ENCODE measurements around the gene CXCL16.

The CXCL16 gene

DNA sequence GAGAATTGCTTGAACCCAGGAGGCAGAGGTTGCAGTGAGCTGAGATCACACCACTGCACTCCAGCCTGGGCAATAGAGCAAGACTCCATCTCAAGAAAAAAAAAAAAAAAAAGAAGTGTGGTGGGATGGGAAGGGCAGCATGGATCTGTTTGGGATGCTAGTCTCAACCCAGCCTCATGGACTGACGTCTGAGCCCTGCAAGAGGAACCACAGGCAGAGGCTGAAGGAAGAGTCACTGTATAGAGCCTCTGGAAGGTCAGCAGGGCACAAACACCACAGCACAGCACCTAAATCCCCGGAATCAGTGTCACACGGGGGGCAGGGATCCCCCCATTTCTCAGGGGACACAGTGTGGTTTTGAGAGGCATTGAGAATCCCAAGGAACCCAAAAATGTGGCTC, 10.9 kb upstream of the CXCL16 start:
- DNase-seq = no peak

DNA sequence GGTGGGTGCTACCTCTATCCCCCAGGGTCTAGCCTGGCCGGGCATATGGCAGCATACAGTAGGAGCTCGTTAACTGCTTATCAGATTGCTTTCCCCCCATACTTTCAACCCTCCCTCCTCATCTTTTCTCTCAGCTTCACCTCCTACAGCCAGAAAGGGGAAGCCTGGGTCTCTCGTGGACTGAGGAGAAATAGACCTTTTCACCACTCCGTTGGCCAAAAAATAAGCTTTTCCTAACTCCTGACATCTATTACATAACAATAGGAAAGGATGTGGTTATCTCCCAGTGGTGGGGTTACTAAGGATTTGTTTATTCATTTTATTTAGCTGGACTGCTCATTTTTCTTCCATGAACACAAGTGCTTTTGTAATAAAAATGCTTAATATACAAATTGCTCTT, 9.0 kb upstream of the CXCL16 start:
- no peak for DNase-seq

DNA sequence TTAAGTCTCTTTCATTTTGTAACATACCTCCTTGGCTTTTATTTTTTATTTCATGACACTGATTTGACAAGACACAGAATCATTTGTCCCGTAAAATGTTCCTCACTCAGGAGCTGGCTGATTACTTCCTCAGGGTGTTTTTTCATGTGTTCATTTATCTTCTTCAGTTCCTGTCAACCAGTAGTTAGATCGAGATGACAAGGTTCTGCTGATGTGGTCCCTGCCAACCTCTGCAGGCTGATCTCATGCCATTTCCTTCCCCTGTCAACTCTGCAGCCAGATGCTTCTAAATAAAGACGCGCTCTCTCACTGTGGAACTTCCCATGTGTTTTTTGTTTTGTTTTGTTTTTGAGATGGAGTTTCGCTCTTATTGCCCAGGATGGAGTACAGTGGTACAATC, 8.1 kb upstream of the CXCL16 start:
- DNase-seq = no peak

DNA sequence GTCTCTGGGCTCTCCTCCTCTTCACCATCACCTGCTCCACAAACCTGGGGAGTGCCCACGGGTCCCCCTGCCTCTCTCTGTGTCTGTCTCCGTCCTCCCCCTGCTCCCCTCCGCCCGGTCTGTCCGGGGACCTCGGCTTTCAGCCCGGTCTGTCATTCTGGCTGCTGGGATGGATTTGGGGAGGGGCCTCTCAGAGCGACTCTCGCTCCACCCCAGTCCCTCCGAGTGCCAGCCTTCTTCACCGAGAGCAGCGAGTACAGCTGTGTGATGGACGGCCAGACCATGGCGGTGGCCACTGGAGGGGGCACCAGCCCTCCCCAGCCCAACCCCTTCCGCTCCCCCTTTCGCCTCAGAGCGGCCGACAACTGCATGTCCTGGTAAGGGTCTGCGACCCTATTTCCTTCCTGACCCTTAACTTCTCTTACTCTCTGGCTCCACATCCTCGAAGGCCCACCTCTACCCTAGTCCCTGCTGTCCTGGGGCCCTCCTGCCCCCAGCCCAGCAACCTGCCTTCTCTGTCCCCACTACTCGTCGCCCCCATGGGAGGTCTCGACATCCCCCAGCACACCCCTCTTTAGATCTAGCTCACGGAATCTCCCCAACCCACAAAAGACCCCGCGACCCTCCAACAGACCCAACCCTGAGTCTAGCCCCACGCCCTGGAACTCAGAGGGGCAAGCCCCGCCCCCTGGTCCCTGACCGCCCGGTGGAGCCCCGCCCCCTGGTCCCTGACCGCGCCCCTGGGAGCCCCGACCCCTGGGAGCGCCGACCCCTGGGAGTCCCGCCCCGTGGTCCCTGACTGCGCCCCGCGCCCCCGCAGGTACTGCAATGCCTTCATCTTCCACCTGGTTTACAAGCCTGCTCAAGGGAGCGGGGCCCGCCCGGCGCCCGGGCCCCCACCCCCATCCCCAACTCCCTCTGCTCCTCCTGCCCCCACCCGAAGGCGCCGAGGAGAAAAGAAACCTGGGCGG, 5.6 kb upstream of the CXCL16 start:
- no peak for DNase-seq

DNA sequence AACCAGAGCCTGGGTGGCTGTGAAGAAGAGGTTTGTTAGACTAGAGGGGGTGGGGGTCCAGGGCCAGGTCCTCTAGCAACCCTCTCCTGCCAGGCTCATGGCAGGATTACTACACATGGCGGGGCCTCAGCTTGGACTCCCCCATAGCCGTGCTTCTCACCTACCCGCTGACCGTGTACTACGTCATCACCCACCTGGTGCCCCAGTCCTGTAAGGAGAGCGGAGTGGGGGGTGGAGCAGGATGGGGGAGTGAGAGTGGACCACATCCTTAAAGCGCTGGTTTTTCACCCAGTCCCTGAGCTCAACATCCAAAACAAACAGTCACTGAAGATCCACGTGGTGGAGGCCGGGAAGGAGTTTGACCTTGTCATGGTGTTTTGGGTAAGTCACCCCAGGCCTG, 4.2 kb upstream of the CXCL16 start:
- DNase-seq = no peak

DNA sequence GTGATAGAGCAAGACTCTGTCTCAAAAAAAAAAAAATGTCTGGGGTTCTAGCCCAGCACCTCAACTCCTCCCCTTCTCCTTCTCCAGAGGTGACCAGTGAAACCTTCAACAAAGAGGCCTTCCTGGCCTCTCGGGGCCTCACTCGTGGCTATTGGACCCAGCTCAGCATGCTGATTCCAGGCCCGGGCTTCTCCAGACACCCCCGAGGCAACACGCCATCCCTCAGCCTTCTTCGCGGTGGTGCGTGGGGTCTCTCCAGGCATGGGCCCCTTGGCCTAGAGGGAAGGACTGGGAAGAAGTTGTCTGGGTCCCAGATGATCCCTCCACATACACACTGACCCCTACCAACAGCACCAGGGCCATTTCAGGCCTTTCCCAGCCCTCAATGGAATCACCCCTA, 3.5 kb upstream of the CXCL16 start:
- no peak for DNase-seq

DNA sequence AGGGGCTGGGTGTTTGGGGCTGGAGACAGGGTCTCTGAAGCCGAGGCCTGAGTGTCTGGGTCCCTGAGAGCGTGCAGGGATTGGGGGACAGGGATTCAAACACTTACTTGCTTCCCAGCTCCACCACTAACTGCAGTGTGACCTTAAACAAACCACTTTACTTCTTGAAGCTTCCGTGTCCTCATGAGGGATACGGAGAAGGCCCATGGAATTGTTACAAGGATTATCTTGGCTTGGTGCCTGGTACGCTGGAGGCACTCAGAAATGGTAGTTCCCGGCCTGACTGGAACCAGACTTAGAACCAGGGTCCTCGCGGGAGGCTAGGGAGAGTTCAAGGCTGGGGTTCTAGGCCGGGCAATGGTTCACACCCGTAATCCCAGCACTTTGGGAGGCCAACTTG, 2.9 kb upstream of the CXCL16 start:
- DNase-seq = no peak

DNA sequence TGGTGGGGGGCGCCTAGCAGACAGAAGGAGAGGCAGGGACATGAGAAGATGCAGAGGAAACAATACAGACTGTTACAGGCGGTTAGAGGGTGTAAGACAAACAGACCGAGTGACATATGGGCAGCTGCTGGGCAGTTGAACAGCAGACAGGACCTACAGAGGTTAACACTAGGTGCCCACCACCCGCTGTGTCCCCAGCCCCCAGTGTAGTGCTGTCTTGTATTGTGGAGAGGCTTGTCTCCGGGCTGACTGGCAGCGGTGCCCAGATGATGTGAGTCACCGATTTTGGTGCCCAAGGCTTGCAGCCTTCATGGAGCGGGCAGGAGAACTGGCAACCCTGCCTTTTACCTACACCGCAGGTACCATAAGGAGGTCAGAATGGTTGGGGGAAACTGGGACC, 2.4 kb upstream of the CXCL16 start:
- DNase-seq = no peak

DNA sequence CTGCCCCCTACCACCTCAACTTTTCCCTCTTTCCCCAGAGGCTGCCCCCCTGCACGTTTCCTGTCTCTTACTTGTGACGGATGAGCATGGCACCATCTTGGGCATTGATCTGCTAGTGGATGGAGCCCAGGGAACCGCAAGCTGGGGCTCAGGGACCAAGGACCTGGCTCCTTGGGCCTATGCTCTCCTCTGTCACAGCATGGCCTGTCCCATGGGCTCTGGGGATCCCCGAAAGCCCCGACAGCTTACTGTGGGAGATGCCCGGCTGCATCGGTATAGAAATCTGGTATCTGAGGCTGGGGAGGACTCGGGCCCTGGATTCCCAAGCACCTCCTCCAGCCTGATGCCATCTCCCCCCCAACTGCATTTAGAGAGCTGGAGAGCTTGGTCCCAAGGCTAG, 1.8 kb upstream of the CXCL16 start:
- no peak for DNase-seq

DNA sequence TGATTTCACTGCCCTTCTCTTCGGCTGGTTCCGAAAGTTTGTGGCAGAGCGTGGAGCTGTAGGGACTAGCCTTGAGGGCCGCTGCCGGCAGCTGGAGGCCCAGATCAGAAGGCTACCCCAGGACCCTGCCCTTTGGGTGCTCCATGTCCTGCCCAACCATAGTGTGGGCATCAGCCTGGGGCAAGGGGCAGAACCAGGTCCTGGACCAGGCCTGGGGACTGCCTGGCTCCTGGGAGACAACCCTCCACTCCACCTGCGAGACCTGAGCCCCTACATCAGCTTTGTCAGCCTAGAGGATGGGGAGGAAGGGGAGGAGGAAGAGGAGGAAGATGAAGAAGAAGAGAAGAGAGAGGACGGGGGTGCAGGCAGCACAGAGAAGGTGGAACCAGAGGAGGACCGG, 856 bp upstream of the CXCL16 start:
- DNase-seq = no peak

DNA sequence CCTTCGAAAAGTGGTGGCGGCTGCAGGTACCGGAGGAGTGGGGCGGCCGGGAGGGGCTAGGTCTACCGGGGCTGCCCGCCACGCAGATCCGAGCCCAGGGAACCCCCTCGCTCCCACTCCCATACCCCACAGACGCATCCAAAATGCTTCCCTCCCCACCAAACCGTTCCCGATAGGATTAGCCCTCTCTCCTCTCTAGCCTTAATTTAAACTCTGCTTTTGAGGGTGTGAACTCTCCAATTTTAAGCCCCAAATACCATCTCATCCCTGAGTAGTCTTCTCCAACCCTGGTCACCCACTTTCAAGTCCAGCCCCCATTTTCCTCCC, 260 bp upstream of the CXCL16 start:
- DNase-seq = no peak

DNA sequence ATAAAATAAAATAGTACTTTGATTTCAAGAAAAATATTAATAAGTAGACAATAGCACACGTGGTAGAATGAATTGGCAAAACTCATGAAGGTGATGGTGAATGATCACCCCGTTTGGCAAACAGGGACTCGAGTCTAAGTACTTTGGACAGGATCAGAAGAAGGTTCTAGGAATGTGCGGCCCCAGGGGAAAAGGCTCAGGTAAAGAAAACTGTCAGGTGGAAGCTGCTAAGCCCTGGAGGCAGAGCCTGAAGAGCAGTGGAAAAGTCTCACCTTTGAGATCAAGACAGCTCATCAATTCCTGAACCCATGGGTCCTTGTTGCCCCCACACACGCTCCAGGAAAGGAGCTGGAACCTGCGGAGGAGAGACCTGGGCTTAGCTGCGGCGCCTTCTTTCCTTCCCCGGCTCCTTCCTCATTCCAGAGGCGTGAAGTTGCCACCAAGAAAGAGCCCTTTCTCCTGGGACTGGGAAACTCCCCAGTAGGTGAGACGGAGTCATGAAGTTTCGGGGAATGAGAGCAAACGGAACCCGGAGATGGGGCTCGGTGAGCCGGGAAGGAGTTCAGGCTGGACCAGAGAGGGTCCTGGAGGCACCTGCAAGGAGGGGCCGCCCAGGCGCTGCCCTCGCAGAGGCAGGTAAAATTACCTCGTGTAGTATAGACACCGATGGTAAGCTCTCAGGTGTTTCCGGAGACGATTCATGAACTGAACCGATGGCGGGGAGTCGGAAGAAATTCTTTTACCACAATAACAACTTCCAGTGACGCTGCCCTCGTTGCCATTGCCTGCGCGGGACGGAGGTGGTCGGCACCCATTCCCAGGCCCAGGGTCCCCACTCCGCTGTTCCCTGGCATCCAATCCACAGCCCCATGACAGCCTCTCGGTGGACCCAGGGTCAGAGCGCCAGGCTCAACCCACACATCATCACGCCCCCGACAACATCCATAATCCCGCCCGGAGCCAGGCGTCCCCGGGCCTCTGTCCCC, 1.3 kb downstream of the CXCL16 start:
- no peak for DNase-seq

DNA sequence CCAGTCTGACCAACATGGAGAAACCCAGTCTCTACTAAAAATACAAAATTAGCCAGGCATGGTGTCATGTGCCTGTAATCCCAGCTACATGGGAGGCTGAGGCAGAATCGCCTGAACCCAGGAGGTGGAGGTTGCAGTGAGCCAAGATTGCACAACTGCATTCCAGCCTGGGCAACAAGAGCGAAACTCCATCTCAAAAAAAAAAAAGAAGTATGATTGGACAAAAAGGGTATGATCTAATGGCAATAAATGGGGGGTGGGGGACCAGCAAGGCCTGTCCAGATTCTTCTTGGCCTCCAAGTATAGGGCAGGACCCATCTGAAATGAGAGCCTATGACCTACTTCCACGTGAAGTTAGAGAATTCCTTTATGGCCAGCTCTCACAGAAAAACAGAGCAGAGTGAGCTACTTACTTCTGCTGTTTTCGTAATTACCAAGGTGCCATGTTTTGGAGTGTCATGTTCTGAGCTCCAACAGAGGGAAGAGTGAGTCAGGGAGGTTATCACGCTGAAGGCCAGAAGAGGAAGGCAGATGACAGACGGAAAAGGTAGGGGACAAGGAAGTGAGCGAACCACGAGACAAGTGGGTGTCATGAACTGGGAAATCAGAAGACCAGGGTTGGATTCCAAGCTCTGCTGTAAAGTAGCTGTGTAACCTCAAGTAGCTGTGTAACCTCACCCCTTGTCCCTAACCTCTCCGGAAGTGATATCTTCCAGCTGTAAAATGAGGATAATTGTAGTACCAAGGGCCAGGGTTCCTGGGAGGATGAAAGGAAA, 3.7 kb downstream of the CXCL16 start:
- no peak for DNase-seq

DNA sequence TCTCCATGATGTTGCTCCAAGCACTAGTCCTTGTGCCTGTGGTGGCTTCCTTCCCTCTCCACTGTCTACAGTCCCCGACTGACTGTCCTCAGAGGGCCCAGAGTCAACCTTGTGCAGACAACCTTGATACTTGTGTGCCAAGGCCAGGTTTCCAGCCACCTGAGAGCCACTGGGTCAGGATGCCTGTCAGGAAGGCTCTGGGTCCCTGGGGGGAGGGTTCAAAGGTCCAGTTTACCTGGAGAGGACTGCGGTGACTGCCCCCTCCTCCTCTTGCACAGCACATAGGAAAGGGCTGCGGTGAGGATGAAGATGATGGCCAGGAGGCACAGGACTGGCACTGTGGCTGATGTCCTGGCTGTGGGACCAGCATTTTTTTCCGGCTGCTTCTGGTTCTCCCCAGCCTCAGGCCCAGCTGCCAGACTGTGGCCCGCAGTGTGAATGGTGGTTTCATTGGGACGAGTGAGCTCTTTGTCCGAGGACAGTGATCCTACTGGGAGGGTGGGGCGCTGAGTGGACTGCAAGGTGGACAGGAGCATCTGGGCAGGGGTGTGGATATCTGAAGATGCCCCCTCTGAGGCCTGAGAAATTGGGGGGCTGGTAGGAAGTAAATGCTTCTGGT, 4.8 kb downstream of the CXCL16 start:
- no peak for DNase-seq

DNA sequence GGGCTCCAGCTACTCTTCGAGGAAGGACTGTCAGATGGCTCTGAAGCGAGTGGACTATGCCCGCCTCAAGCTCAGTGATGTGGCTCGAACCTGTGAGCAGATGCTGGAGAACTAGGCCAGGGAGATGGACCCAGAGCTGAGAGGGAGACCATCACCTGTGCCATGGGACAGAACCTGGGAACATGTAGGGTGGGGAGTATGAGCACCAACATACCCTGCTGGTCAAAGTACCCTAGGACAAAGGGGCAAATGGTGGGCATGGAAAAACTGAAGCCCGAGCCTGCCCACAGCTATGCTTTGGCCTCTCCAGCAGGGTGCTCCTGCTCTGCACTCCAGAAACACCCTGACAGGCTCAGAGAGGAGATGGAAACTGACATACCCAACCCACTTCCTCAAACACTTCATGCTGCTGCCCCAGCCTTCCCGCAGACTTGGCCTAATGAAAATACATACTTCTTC, 6.6 kb downstream of the CXCL16 start:
- DNase-seq = no peak

DNA sequence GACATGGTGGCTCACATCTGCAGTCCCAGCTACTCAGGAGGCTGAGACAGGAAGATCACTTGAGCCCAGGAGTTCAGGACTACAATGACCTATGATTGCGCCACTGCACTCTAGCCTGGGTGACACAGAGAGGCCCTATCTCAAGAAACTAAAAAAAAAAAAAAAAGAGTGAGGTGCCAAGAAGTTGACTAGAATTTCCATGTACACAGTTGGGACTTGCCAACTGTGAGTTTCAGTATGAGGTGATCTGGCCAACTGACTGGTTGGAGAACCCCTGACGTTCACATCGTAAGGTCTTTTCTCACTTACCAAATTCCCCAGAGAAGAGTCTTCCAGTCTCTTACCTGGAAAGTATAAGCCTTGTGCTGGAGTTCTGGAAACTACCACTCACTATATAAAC, 11.6 kb downstream of the CXCL16 start:
- no peak for DNase-seq

DNA sequence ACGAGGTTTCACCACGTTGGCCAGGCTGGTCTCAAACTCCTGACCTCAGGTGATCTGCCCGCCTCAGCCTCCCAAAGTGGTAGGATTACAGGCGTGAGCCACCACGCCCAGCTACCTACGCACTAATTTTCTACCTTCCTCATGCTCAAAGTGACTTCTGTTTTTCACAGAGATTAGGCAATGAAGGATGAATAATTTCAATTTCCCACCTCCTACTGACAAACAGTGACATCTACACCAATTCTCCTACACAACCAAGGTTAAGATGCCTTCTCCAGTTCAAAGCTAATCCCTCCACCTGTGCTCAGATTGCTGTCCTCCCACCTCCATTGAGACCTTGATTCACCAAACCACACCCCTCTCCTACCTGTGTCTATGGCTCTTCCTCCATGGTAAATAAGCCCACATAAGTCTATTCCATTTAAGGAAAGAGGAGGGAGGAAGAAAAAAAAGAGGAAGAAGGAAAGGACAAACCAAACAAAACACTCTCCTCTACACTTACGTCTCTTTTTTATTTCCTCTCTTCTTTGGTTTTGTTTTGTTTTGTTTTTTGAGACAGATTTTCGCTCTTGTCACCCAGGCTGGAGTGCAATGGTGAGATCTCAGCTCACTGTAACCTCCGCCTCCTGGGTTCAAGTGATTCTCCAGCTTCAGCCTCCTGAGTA, 13.9 kb downstream of the CXCL16 start:
- DNase-seq = no peak

DNA sequence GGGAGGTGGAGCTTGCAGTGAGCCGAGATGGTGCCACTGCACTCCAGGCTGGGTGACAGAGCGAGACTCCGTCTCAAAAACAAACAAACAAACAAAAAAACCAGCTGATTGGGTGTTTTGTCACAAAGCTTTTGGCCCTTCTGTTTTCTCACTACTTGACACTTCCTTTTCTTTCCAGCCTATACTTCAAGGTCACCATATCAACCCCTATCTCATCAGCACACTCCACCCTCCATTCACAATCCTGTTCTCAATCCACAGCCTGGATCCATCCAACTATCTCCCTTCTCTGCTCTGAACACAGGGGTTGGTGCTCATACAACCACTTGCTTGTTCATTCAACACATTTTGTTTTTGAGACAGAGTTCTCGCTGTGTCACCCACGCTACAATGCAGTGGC, 15.1 kb downstream of the CXCL16 start:
- no peak for DNase-seq

DNA sequence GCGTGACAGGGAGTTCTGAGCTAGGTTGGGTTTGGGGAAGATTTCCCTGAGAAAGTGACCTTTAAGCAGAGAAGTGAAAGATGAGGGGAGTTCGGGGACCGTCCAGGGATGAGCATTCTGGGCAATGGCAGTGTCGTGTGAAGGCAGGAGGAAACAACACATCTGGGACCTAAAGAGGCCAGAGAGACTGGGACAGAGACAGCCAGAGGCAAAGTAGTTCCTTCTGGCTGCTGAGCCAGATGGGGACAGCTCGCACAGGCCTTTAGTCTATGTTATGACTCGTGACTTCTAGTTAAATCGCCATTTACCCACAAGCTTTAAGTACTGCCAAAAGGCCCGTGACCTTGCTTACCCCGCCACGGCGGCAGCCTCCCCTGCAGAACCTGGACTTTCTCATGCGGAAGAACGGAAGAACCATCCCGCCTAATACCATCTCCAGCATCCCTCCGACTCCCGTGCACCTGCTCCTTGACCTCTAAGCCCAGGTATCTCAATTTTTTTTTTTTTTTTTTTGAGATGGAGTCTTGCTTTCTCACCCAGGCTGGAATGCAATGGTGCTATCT, 17.0 kb downstream of the CXCL16 start:
- no peak for DNase-seq

DNA sequence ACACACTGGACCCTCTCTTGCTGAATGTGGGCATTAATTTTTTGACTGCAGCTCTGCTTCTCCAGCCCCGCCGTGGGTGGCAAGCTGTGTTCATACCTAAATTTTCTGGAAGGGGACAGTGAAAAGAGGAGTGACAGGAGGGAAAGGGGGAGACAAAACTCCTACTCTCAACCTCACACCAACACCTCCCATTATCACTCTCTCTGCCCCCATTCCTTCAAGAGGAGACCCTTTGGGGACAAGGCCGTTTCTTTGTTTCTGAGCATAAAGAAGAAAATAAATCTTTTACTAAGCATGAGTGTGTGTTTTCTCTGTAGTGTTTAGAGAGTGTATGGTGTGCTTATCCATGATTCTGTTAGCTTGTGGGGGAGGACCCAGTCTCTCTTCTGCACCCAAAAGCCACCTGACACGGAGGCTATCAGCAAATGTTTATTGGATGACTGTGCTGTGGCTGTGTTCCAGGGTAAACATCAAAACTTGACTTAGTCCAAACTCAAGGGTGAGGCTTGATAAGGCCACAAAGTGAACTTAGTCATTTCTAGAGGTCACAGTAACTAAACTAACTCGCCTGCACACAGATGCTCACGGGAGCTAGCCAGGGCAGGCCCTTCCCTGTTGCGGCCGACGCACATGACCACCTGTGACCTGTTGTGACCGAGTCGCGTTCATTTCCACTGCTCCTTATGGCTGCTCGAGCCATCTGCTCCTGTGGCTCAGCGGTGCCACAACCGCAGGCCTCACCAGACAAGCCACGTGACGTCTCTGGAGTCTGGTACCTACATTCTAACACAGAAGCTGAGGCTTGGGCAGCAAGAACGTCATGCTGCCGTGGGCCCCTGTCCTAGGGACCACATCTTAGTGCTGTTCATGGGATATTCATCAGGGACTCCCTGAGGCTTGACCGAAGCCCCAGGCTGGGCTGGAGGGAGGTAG, 18.3 kb downstream of the CXCL16 start:
- DNase-seq = peak; percentile 29

DNA sequence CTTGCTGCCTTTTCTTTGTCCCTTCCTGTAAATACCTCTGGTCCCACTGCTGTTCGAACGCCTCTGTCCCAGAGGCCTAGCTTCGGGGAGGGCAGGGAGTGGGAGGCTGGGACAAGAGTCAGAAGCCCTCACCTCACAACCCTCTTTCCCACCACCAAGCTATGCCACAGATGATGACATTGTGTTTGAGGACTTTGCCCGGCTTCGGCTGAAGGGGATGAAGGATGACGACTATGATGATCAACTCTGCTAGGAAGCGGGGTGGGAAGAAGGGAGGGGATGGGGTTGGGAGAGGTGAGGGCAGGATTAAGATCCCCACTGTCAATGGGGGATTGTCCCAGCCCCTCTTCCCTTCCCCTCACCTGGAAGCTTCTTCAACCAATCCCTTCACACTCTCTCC, 18.9 kb downstream of the CXCL16 start:
- no peak for DNase-seq
